ENCODE data around the gene ZDHHC1. TPM values are rescaled to one million over a fixed set of nuclear protein-coding genes. Genes with fewer than 3 reads are reported as not detected.

ZDHHC1 gene
- total RNA-seq, 2 experiments from 2014 or later = 0.23 to 0.45 TPM

- DNase-seq = no peak
- H3K4me3 Mint-ChIP-seq = no peak overlapping the region
- CTCF ChIA-PET = interaction anchor here (1.2 to 2.2 kb wide), 3 partner anchors 10 to 16 kb away, joined by 4 to 10 read pairs (median 5); no protein-coding TSS in a partner anchor
- peaks cover 8% of the 10 kb centered on the region for H3K4me1 Mint-ChIP-seq
- H3K9me3 Mint-ChIP-seq = no peaks in the 10 kb centered on the region
- no peak overlapping the region for H3K27ac Mint-ChIP-seq
- H3K36me3 Mint-ChIP-seq (ENCODE audit: low read depth) = no peaks in the 10 kb centered on the region
- POLR2A ChIA-PET = no interaction called here
- H3K27me3 Mint-ChIP-seq = peaks cover 22% of the 10 kb centered on the region
These were observed 4.0 kb downstream of the ZDHHC1 start for GRCh38 chr16:67412294-67412693.

GRCh38 chr16:67411339-67411738, 4.9 kb downstream of the ZDHHC1 start:
- H3K9me3 Mint-ChIP-seq = no peaks in the 10 kb centered on the region
- ChIA-PET POLR2A (no interaction called here), CTCF (interaction anchor here (1.2 to 1.4 kb wide), 2 partner anchors 9 to 12 kb away, joined by 4 to 5 read pairs; no protein-coding TSS in a partner anchor)
- no peaks in the 10 kb centered on the region for H3K36me3 Mint-ChIP-seq (ENCODE audit: low read depth)
- H3K27ac Mint-ChIP-seq = no peak overlapping the region
- H3K4me3 Mint-ChIP-seq = no peak overlapping the region
- H3K27me3 Mint-ChIP-seq = peaks cover 16% of the 10 kb centered on the region
- DNase-seq = no peak
- H3K4me1 Mint-ChIP-seq = peaks cover 3% of the 10 kb centered on the region

- ChIA-PET POLR2A (no interaction called here), CTCF (no interaction called here)
- no peaks in the 10 kb centered on the region for H3K9me3 Mint-ChIP-seq
These were observed 6.6 kb downstream of the ZDHHC1 start for GRCh38 chr16:67409631-67410030.

GRCh38 chr16:67407788-67408452, 8.4 kb downstream of the ZDHHC1 start:
- DNase-seq = no peak
- H3K27ac Mint-ChIP-seq = no peak overlapping the region
- H3K4me3 Mint-ChIP-seq = no peak overlapping the region
- no peaks in the 10 kb centered on the region for H3K9me3 Mint-ChIP-seq
- POLR2A ChIA-PET = no interaction called here
- H3K27me3 Mint-ChIP-seq = peaks cover 8% of the 10 kb centered on the region
- CTCF ChIA-PET = interaction anchor here (1.1 to 1.2 kb wide), 2 partner anchors 20 to 160 kb away, joined by 3 to 5 read pairs; partner anchors contain the start of gene FHOD1
- H3K4me1 Mint-ChIP-seq = no peaks in the 10 kb centered on the region
- H3K36me3 Mint-ChIP-seq (ENCODE audit: low read depth) = no peaks in the 10 kb centered on the region

More at GRCh38 chr16:67409631-67410030, 6.6 kb downstream of the ZDHHC1 start:
- Mint-ChIP-seq H3K27me3 (peaks cover 11% of the 10 kb centered on the region), H3K36me3 (ENCODE audit: low read depth) (no peaks in the 10 kb centered on the region), H3K4me1 (no peaks in the 10 kb centered on the region), H3K27ac (no peak overlapping the region), H3K4me3 (no peak overlapping the region)
- DNase-seq = no peak

GRCh38 chr16:67407176-67407787, 9.0 kb downstream of the ZDHHC1 start:
- ChIA-PET POLR2A (no interaction called here), CTCF (interaction anchor here (1.2 kb wide), 1 partner anchor 21 kb away, joined by 5 read pairs; no protein-coding TSS in a partner anchor)
- Mint-ChIP-seq H3K4me1 (no peaks in the 10 kb centered on the region), H3K27me3 (peaks cover 8% of the 10 kb centered on the region), H3K27ac (no peak overlapping the region), H3K4me3 (no peak overlapping the region), H3K36me3 (ENCODE audit: low read depth) (no peaks in the 10 kb centered on the region), H3K9me3 (no peaks in the 10 kb centered on the region)
- no peak for DNase-seq

GRCh38 chr16:67406111-67406971, 9.9 kb downstream of the ZDHHC1 start:
- no peak overlapping the region for H3K4me3 Mint-ChIP-seq
- H3K27ac Mint-ChIP-seq = no peak overlapping the region
- peaks cover 14% of the 10 kb centered on the region for H3K27me3 Mint-ChIP-seq
- no peak for DNase-seq
- H3K9me3 Mint-ChIP-seq = no peaks in the 10 kb centered on the region
- ChIA-PET POLR2A (no interaction called here), CTCF (no interaction called here)
- H3K4me1 Mint-ChIP-seq = no peaks in the 10 kb centered on the region
- no peaks in the 10 kb centered on the region for H3K36me3 Mint-ChIP-seq (ENCODE audit: low read depth)

GRCh38 chr16:67405336-67405735, 10.9 kb downstream of the ZDHHC1 start:
- Mint-ChIP-seq H3K27me3 (peaks cover 12% of the 10 kb centered on the region), H3K9me3 (no peaks in the 10 kb centered on the region), H3K4me3 (no peak overlapping the region), H3K36me3 (ENCODE audit: low read depth) (no peaks in the 10 kb centered on the region), H3K4me1 (no peaks in the 10 kb centered on the region), H3K27ac (no peak overlapping the region)
- ChIA-PET POLR2A (no interaction called here), CTCF (interaction anchor here (1.9 kb wide), 1 partner anchor 12 kb away, joined by 5 read pairs; the partner anchor contains the start of gene TPPP3)
- DNase-seq = no peak

GRCh38 chr16:67404740-67405226, 11.5 kb downstream of the ZDHHC1 start:
- H3K27me3 Mint-ChIP-seq = peaks cover 12% of the 10 kb centered on the region
- H3K36me3 Mint-ChIP-seq (ENCODE audit: low read depth) = no peaks in the 10 kb centered on the region
- CTCF ChIA-PET = interaction anchor here (1.4 to 1.9 kb wide), 2 partner anchors 11 to 144 kb away, joined by 3 to 5 read pairs; partner anchors contain the start of gene TPPP3
- H3K4me1 Mint-ChIP-seq = no peaks in the 10 kb centered on the region
- no peak overlapping the region for H3K27ac Mint-ChIP-seq
- no peak overlapping the region for H3K4me3 Mint-ChIP-seq
- no peaks in the 10 kb centered on the region for H3K9me3 Mint-ChIP-seq
- POLR2A ChIA-PET = no interaction called here
- no peak for DNase-seq

GRCh38 chr16:67403976-67404555, 12.2 kb downstream of the ZDHHC1 start:
- H3K4me1 Mint-ChIP-seq = no peaks in the 10 kb centered on the region
- H3K36me3 Mint-ChIP-seq (ENCODE audit: low read depth) = no peaks in the 10 kb centered on the region
- H3K9me3 Mint-ChIP-seq = no peaks in the 10 kb centered on the region
- H3K27ac Mint-ChIP-seq = no peak overlapping the region
- no peak for DNase-seq
- peaks cover 12% of the 10 kb centered on the region for H3K27me3 Mint-ChIP-seq
- CTCF ChIA-PET = interaction anchor here (1.4 to 1.9 kb wide), 2 partner anchors 11 to 143 kb away, joined by 3 to 5 read pairs; partner anchors contain the start of gene TPPP3
- POLR2A ChIA-PET = no interaction called here
- no peak overlapping the region for H3K4me3 Mint-ChIP-seq

GRCh38 chr16:67400901-67401300, 15.4 kb downstream of the ZDHHC1 start:
- Mint-ChIP-seq H3K27ac (no peak overlapping the region), H3K4me3 (no peak overlapping the region), H3K27me3 (peaks cover 12% of the 10 kb centered on the region), H3K36me3 (ENCODE audit: low read depth) (no peaks in the 10 kb centered on the region), H3K4me1 (no peaks in the 10 kb centered on the region), H3K9me3 (no peaks in the 10 kb centered on the region)
- DNase-seq = no peak
- CTCF ChIA-PET = interaction anchor here (2.5 kb wide), 1 partner anchor 140 kb away, joined by 16 read pairs; no protein-coding TSS in a partner anchor
- POLR2A ChIA-PET = interaction anchor here (0.9 kb wide), 1 partner anchor 28 kb away, joined by 3 read pairs; no protein-coding TSS in a partner anchor

GRCh38 chr16:67399749-67400704, 16.2 kb downstream of the ZDHHC1 start:
- no peaks in the 10 kb centered on the region for H3K36me3 Mint-ChIP-seq (ENCODE audit: low read depth)
- no peaks in the 10 kb centered on the region for H3K4me1 Mint-ChIP-seq
- H3K27ac Mint-ChIP-seq = no peak overlapping the region
- H3K9me3 Mint-ChIP-seq = no peaks in the 10 kb centered on the region
- ChIA-PET CTCF (interaction anchor here (0.5 to 2.5 kb wide), 21 partner anchors 12 to 1096 kb away, joined by 3 to 16 read pairs (median 4); partner anchors contain the start of genes E2F4, FHOD1, KCTD19 and LRRC36), POLR2A (interaction anchor here (0.6 kb wide), 1 partner anchor 24 kb away, joined by 3 read pairs; no protein-coding TSS in a partner anchor)
- H3K4me3 Mint-ChIP-seq = no peak overlapping the region
- peaks cover 20% of the 10 kb centered on the region for H3K27me3 Mint-ChIP-seq
- no peak for DNase-seq
